ENCODE results near the gene POLE2. TPM values are rescaled to one million over a fixed set of nuclear protein-coding genes. Genes with fewer than 3 reads are reported as not detected.
"Not testable (repeated sequence)": the region's sequence is repeated elsewhere in the genome, so short reads cannot be mapped to it uniquely, and the experiment has no call there.

POLE2 gene
- total RNA-seq, 1 experiment from 2014 or later: 13.2 TPM

- Mint-ChIP-seq H3K36me3 (ENCODE audit: insufficient read depth, unreplicated experiment) (peaks cover 13% of the 10 kb centered on the region), H3K27me3 (ENCODE audit: unreplicated experiment) (no peaks in the 10 kb centered on the region), H3K9me3 (ENCODE audit: low read depth, unreplicated experiment) (no peaks in the 10 kb centered on the region), H3K27ac (ENCODE audit: unreplicated experiment) (no peak overlapping the region), H3K4me1 (ENCODE audit: low read depth, unreplicated experiment) (no peaks in the 10 kb centered on the region), H3K4me3 (ENCODE audit: low read depth, unreplicated experiment) (no peak overlapping the region)
- intact Hi-C loops (cut with micrococcal nuclease; ENCODE audit: unreplicated experiment): no loop called here
- DNase-seq: no peak
- TF ChIP-seq, protein P1, sequence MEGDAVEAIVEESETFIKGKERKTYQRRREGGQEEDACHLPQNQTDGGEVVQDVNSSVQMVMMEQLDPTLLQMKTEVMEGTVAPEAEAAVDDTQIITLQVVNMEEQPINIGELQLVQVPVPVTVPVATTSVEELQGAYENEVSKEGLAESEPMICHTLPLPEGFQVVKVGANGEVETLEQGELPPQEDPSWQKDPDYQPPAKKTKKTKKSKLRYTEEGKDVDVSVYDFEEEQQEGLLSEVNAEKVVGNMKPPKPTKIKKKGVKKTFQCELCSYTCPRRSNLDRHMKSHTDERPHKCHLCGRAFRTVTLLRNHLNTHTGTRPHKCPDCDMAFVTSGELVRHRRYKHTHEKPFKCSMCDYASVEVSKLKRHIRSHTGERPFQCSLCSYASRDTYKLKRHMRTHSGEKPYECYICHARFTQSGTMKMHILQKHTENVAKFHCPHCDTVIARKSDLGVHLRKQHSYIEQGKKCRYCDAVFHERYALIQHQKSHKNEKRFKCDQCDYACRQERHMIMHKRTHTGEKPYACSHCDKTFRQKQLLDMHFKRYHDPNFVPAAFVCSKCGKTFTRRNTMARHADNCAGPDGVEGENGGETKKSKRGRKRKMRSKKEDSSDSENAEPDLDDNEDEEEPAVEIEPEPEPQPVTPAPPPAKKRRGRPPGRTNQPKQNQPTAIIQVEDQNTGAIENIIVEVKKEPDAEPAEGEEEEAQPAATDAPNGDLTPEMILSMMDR (IDR thresholded peaks at IDR 0.05; ENCODE audit: unreplicated experiment): no peak
- BruUV-seq (replicated peaks): no TSS peak
- CTCF ChIA-PET: no interaction called here
These were observed 10.4 kb downstream of the POLE2 start for GRCh38 chr14:49677643-49678042.

GRCh38 chr14:49673586-49673985, 14.4 kb downstream of the POLE2 start:
- H3K36me3 Mint-ChIP-seq (ENCODE audit: insufficient read depth, unreplicated experiment): peaks cover 5% of the 10 kb centered on the region

DNA sequence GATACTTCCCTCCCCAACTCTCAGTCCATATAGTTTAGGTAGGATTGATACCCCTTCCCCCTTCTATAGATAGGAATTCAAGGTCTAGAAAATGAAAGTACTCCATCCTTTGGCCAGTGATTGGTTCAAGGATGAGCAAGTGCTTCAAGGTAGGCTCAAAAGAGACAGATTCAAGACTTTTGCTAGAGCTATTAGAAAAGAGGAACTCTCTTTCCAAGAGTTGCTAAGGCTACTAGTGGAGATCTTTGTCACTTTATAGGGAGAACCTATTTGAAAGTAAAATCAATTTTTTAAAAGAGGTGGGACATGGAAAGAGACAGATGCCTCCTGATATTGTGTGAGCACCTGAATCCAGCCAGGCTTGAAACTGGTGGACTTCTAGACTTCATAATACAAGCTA, 17.5 kb downstream of the POLE2 start:
- intact Hi-C loops (cut with micrococcal nuclease; ENCODE audit: unreplicated experiment): no loop called here
- Mint-ChIP-seq H3K27ac (ENCODE audit: unreplicated experiment) (no peak overlapping the region), H3K4me3 (ENCODE audit: low read depth, unreplicated experiment) (no peak overlapping the region), H3K27me3 (ENCODE audit: unreplicated experiment) (no peaks in the 10 kb centered on the region), H3K4me1 (ENCODE audit: low read depth, unreplicated experiment) (no peaks in the 10 kb centered on the region), H3K36me3 (ENCODE audit: insufficient read depth, unreplicated experiment) (peaks cover 5% of the 10 kb centered on the region), H3K9me3 (ENCODE audit: low read depth, unreplicated experiment) (no peaks in the 10 kb centered on the region)
- TF ChIP-seq, protein P1 (IDR thresholded peaks at IDR 0.05; ENCODE audit: unreplicated experiment): no peak
- no peak for DNase-seq
- CTCF ChIA-PET: no interaction called here
- no TSS peak for BruUV-seq (replicated peaks)

More at GRCh38 chr14:49673586-49673985, 14.4 kb downstream of the POLE2 start:
- no TSS peak for BruUV-seq (replicated peaks)
- H3K27me3 Mint-ChIP-seq (ENCODE audit: unreplicated experiment): no peaks in the 10 kb centered on the region
- H3K27ac Mint-ChIP-seq (ENCODE audit: unreplicated experiment): no peak overlapping the region
- H3K9me3 Mint-ChIP-seq (ENCODE audit: low read depth, unreplicated experiment): no peaks in the 10 kb centered on the region
- TF ChIP-seq, protein P1 (IDR thresholded peaks at IDR 0.05; ENCODE audit: unreplicated experiment): no peak
- CTCF ChIA-PET: no interaction called here
- no peak overlapping the region for H3K4me3 Mint-ChIP-seq (ENCODE audit: low read depth, unreplicated experiment)
- intact Hi-C loops (cut with micrococcal nuclease; ENCODE audit: unreplicated experiment): no loop called here
- no peak for DNase-seq
- H3K4me1 Mint-ChIP-seq (ENCODE audit: low read depth, unreplicated experiment): no peaks in the 10 kb centered on the region

GRCh38 chr14:49659526-49660455, 28.2 kb downstream of the POLE2 start:
- TF ChIP-seq, protein P1 (IDR thresholded peaks at IDR 0.05; ENCODE audit: unreplicated experiment): no peak
- Mint-ChIP-seq H3K9me3 (ENCODE audit: low read depth, unreplicated experiment) (no peaks in the 10 kb centered on the region), H3K36me3 (ENCODE audit: insufficient read depth, unreplicated experiment) (peaks cover 5% of the 10 kb centered on the region), H3K4me3 (ENCODE audit: low read depth, unreplicated experiment) (no peak overlapping the region), H3K27ac (ENCODE audit: unreplicated experiment) (no peak overlapping the region), H3K27me3 (ENCODE audit: unreplicated experiment) (no peaks in the 10 kb centered on the region), H3K4me1 (ENCODE audit: low read depth, unreplicated experiment) (no peaks in the 10 kb centered on the region)
- intact Hi-C loops (cut with micrococcal nuclease; ENCODE audit: unreplicated experiment): no loop called here
- no TSS peak for BruUV-seq (replicated peaks)
- CTCF ChIA-PET: no interaction called here
- DNase-seq: no peak

GRCh38 chr14:49657500-49657899, 30.5 kb downstream of the POLE2 start:
- H3K9me3 Mint-ChIP-seq (ENCODE audit: low read depth, unreplicated experiment); CTCF ChIA-PET: not testable (repeated sequence)
- DNase-seq: peak; percentile 7

More at GRCh38 chr14:49657500-49657899, 30.5 kb downstream of the POLE2 start:
- H3K36me3 Mint-ChIP-seq (ENCODE audit: insufficient read depth, unreplicated experiment); H3K27me3 Mint-ChIP-seq (ENCODE audit: unreplicated experiment); intact Hi-C loops (cut with micrococcal nuclease; ENCODE audit: unreplicated experiment); H3K4me1 Mint-ChIP-seq (ENCODE audit: low read depth, unreplicated experiment); H3K27ac Mint-ChIP-seq (ENCODE audit: unreplicated experiment); BruUV-seq (replicated peaks); H3K4me3 Mint-ChIP-seq (ENCODE audit: low read depth, unreplicated experiment): not testable (repeated sequence)
